ENCODE results near the gene MYH3. TPM values are rescaled to one million over a fixed set of nuclear protein-coding genes. Genes with fewer than 3 reads are reported as not detected.

The MYH3 gene
- total RNA-seq, 4 donors from 2014 or later: 2.2 to 6.6 (median 3.6) TPM

- DNase-seq: no peak
- H3K27me3 ChIP-seq: no peaks in the 10 kb centered on the region
- no peaks in the 10 kb centered on the region for H3K4me1 ChIP-seq
- no peaks in the 10 kb centered on the region for H3K36me3 ChIP-seq
- H3K9me3 ChIP-seq: no peaks in the 10 kb centered on the region
- TF ChIP-seq POLR2AphosphoS5 (IDR thresholded peaks at IDR 0.05): no peak
- TF ChIP-seq CTCF (IDR thresholded peaks at IDR 0.05): no peak
- TF ChIP-seq EP300 (IDR thresholded peaks at IDR 0.05; ENCODE audit: low read depth): no peak
- TF ChIP-seq POLR2A (IDR thresholded peaks at IDR 0.05): no peak
- no peak overlapping the region for H3K27ac ChIP-seq
- 94% methylated on average over 5 of the region's 5 CpGs for WGBS, 2 donors (ENCODE audit: low coverage in 1 of 2)
- H3K4me3 ChIP-seq: no peak overlapping the region
- in situ Hi-C loops (cut with MboI; ENCODE audit: low pct_ligation_motif_present in 1 of 4, low pct_unique_long_range_greater_than_20kb in 1 of 4, low sequenced_read_pairs in 3 of 4) (loop anchor here (5.0 to 25.0 kb wide), 5 partner anchors 87 to 488 kb away; partner anchors contain the start of gene PIRT (in 3 of the 4)), intact Hi-C loops (cut with DNase I; ENCODE audit: low total_unique reads) (loop anchor here (10.0 kb wide), 1 partner anchor 55 kb away; no protein-coding TSS in a partner anchor)
Measured at GRCh38 chr17:10649602-10650001, 7.5 kb downstream of the MYH3 start.

- Histone ChIP-seq H3K4me3 (no peak overlapping the region), H3K27me3 (no peaks in the 10 kb centered on the region), H3K9me3 (no peaks in the 10 kb centered on the region), H3K27ac (no peak overlapping the region), H3K4me1 (no peaks in the 10 kb centered on the region), H3K36me3 (no peaks in the 10 kb centered on the region)
- TF ChIP-seq EP300 (IDR thresholded peaks at IDR 0.05; ENCODE audit: low read depth) (no peak), CTCF (IDR thresholded peaks at IDR 0.05) (no peak)
- intact Hi-C loops (cut with DNase I; ENCODE audit: low total_unique reads): loop anchor here (10.0 kb wide), 1 partner anchor 56 kb away; no protein-coding TSS in a partner anchor
- DNase-seq: no peak
- in situ Hi-C loops (cut with MboI; ENCODE audit: low pct_ligation_motif_present in 1 of 4, low pct_unique_long_range_greater_than_20kb in 1 of 4, low sequenced_read_pairs in 3 of 4): loop anchor here in 3 of 4 donors (5.0 to 25.0 kb wide), 3 partner anchors 188 to 488 kb away; partner anchors contain the start of gene PIRT (in 3 of the 3)
- 83% methylated on average over 3 of the region's 3 CpGs; no CpG with 5 or more reads in 1 of the 2 donors for WGBS, 2 donors (ENCODE audit: low coverage in 1 of 2)
Measured at GRCh38 chr17:10648956-10649355, 8.2 kb downstream of the MYH3 start.

GRCh38 chr17:10648381-10648780 lies 8.7 kb downstream of the MYH3 start:
- TF ChIP-seq POLR2AphosphoS5 (IDR thresholded peaks at IDR 0.05): no peak
- no peak for TF ChIP-seq EP300 (IDR thresholded peaks at IDR 0.05; ENCODE audit: low read depth)
- no peak for TF ChIP-seq CTCF (IDR thresholded peaks at IDR 0.05)
- no peak for TF ChIP-seq POLR2A (IDR thresholded peaks at IDR 0.05)
- Histone ChIP-seq H3K27me3 (no peaks in the 10 kb centered on the region), H3K4me1 (no peaks in the 10 kb centered on the region), H3K36me3 (no peaks in the 10 kb centered on the region), H3K27ac (no peak overlapping the region), H3K9me3 (no peaks in the 10 kb centered on the region), H3K4me3 (no peak overlapping the region)
- 90 to 100% methylated on average over 2 to 5 of the region's 5 CpGs for WGBS, 2 donors (ENCODE audit: low coverage in 1 of 2)
- intact Hi-C loops (cut with DNase I; ENCODE audit: low total_unique reads): loop anchor here (10.0 kb wide), 1 partner anchor 56 kb away; no protein-coding TSS in a partner anchor
- DNase-seq: no peak
- in situ Hi-C loops (cut with MboI; ENCODE audit: low pct_ligation_motif_present in 1 of 4, low pct_unique_long_range_greater_than_20kb in 1 of 4, low sequenced_read_pairs in 3 of 4): loop anchor here in 3 of 4 donors (5.0 to 25.0 kb wide), 3 partner anchors 189 to 489 kb away; partner anchors contain the start of gene PIRT (in 3 of the 3)

- no peak overlapping the region for H3K27ac ChIP-seq
- 5 to 47% methylated on average over 3 to 8 of the region's 8 CpGs for WGBS, 2 donors (ENCODE audit: low coverage in 1 of 2)
- H3K36me3 ChIP-seq: no peaks in the 10 kb centered on the region
- no peaks in the 10 kb centered on the region for H3K9me3 ChIP-seq
- intact Hi-C loops (cut with DNase I; ENCODE audit: low total_unique reads) (loop anchor here (10.0 kb wide), 1 partner anchor 58 kb away; no protein-coding TSS in a partner anchor), in situ Hi-C loops (cut with MboI; ENCODE audit: low pct_ligation_motif_present in 1 of 4, low pct_unique_long_range_greater_than_20kb in 1 of 4, low sequenced_read_pairs in 3 of 4) (loop anchor here in 3 of 4 donors (5.0 to 25.0 kb wide), 3 partner anchors 191 to 491 kb away; partner anchors contain the start of gene PIRT (in 3 of the 3))
- no peak overlapping the region for H3K4me3 ChIP-seq
- no peak for TF ChIP-seq EP300 (IDR thresholded peaks at IDR 0.05; ENCODE audit: low read depth)
- TF ChIP-seq CTCF (IDR thresholded peaks at IDR 0.05): peak; percentile 73 to 87 (median 85)
- TF ChIP-seq POLR2AphosphoS5 (IDR thresholded peaks at IDR 0.05): no peak
- TF ChIP-seq POLR2A (IDR thresholded peaks at IDR 0.05): no peak
- DNase-seq: peak; percentile 69
- H3K4me1 ChIP-seq: no peaks in the 10 kb centered on the region
- H3K27me3 ChIP-seq: no peaks in the 10 kb centered on the region
Measured at GRCh38 chr17:10646392-10646990, 10.6 kb downstream of the MYH3 start.

All from transverse colon (tissue), 4 donors.